ENCODE data around the gene SIX3. TPM values are rescaled to one million over a fixed set of nuclear protein-coding genes. Genes with fewer than 3 reads are reported as not detected.

Gene SIX3
- total RNA-seq, 2 donors from 2014 or later, result not detected

DNA sequence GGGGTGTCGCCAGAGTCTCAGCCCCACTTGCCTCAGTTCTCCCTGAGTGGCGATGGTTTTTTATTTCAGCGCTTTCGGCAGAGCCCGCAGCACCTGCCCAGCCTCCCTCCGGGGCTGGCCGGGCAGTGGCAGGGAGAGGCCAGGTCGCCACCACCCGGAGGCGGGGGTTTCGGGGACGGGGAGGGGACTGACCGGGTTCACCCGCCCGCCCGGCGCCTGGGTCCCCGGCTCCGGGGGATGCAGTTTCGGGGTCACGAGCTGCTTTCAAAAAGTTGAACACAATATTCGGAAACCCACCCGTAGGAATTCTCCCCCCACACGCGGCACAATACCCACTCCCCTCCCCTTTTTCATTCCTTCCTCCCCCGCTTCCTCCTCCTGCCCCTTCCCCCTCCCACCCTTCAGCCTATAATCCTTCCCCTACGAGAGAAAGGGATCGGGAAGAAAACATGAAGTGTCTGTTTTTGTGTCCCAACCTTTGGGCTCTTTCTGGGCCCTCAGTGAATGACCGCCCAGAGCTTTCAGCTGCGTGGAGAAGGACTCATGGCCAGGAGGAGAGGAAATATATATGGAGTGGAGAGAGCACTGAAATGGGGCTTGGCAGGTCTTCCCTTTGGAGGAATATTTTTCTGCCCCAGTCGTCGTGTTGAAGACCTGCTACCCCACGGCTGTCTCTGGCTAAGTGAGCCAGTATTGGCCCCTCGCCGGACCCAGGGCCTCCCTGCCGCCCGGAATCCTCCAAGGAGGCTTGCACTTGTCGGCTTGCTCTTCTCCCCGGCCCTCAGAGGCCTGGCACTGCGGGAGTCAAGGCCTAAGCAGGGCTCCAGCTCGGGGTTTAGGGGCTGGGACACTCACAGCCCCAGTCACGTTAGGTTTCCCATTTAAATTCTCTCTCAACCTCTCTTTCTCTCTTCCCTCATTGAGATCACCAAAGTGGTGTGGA lies 2.1 kb upstream of the SIX3 start:
- H3K9me3 ChIP-seq, result no peaks in the 10 kb centered on the region
- peak overlapping the region in 1 of 2 donors; percentile 39 for H3K4me3 ChIP-seq
- TF ChIP-seq, protein P1, sequence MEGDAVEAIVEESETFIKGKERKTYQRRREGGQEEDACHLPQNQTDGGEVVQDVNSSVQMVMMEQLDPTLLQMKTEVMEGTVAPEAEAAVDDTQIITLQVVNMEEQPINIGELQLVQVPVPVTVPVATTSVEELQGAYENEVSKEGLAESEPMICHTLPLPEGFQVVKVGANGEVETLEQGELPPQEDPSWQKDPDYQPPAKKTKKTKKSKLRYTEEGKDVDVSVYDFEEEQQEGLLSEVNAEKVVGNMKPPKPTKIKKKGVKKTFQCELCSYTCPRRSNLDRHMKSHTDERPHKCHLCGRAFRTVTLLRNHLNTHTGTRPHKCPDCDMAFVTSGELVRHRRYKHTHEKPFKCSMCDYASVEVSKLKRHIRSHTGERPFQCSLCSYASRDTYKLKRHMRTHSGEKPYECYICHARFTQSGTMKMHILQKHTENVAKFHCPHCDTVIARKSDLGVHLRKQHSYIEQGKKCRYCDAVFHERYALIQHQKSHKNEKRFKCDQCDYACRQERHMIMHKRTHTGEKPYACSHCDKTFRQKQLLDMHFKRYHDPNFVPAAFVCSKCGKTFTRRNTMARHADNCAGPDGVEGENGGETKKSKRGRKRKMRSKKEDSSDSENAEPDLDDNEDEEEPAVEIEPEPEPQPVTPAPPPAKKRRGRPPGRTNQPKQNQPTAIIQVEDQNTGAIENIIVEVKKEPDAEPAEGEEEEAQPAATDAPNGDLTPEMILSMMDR (IDR thresholded peaks at IDR 0.05), result no peak
- no peak for DNase-seq (ENCODE audit: low spot score)
- peaks cover 0 to 67% of the 10 kb centered on the region in 2 donors for H3K4me1 ChIP-seq
- peaks cover 55 to 60% of the 10 kb centered on the region in 2 donors for H3K27me3 ChIP-seq
- H3K36me3 ChIP-seq, result no peaks in the 10 kb centered on the region
- no peak overlapping the region for H3K27ac ChIP-seq

DNA sequence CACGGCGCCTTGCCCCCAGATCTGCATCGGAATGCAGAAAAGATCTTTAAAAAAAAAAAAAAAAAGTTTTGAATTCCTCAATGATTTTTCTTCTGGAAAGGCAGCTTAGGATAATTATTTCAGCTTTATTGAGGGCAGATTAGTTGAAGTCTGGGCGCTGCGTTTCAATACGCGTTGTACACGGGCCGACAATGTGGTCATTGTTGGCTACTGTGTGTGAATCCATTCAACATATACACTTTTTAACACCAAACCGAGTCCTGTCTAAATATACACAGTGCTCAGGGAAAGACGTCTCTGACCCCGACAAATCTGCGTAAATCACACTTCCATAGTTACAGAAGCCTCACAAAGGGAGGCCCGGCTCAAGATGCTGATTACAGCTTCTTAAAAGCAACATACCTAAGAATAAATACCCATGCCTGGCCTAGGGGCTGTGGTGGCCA lies 1.4 kb upstream of the SIX3 start:
- Histone ChIP-seq H3K27ac (no peak overlapping the region), H3K4me3 (no peak overlapping the region), H3K4me1 (peaks cover 0 to 66% of the 10 kb centered on the region in 2 donors), H3K27me3 (peaks cover 55 to 58% of the 10 kb centered on the region in 2 donors), H3K36me3 (no peaks in the 10 kb centered on the region), H3K9me3 (no peaks in the 10 kb centered on the region)
- no peak for DNase-seq (ENCODE audit: low spot score)
- TF ChIP-seq, protein P1 (IDR thresholded peaks at IDR 0.05), result no peak

DNA sequence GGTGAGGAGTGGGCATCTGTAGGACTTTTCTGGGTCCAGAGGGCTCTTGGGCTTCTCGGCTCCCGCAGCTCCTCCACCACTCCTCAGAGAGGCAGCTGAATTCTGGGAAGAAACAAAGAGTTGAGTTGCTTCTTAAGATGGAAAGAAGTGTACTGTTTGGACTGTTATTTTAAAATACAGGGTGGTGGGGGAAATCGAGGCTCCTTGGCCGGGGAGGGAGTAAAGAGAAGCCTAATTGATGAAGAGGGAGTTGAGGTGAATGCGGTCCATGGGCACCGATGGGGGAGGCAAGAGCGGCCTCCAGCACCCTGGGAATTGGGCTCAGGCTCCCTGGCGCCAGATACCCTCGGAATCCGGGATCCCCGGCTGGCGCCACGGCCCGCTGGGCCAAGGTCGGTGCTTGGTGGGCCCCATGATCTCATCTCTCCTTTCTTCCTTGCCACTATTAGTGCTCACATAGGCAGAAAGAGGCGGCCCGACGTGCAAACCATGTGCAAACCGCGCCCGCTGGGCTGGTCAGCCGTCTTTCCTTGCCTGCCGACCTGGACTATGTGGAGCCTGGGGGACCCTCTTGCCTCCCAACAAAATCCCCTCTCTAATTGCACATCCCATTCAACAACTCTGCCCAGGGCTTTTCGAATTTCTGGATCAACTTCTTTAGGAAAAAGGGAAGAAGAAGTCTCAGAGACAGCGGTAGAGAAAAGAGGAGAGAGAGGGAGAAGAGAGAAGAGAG lies 604 bp upstream of the SIX3 start:
- peaks cover 0 to 59% of the 10 kb centered on the region in 2 donors for H3K4me1 ChIP-seq
- DNase-seq (ENCODE audit: low spot score), result no peak

DNA sequence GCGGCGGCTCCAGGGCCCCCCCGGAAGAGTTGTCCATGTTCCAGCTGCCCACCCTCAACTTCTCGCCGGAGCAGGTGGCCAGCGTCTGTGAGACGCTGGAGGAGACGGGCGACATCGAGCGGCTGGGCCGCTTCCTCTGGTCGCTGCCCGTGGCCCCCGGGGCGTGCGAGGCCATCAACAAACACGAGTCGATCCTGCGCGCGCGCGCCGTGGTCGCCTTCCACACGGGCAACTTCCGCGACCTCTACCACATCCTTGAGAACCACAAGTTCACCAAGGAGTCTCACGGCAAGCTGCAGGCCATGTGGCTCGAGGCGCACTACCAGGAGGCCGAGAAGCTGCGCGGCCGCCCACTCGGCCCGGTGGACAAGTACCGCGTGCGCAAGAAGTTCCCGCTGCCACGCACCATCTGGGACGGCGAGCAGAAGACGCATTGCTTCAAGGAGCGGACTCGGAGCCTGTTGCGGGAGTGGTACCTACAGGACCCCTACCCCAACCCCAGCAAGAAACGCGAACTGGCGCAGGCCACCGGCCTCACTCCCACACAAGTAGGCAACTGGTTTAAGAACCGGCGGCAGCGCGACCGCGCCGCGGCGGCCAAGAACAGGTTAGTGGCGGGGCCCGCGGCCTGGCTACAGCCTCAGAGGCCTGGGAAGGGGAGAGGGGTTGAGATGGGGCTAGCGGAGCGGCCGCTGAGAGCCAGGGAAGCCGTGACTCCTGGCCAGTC lies 965 bp downstream of the SIX3 start:
- TF ChIP-seq, protein P1 (IDR thresholded peaks at IDR 0.05), result no peak
- Histone ChIP-seq H3K27ac (no peak overlapping the region), H3K4me1 (peaks cover 0 to 53% of the 10 kb centered on the region in 2 donors), H3K36me3 (no peaks in the 10 kb centered on the region), H3K4me3 (peak overlapping the region in 1 of 2 donors; percentile 40), H3K9me3 (no peaks in the 10 kb centered on the region), H3K27me3 (peaks cover 49 to 50% of the 10 kb centered on the region in 2 donors)
- no peak for DNase-seq (ENCODE audit: low spot score)

More for the DNA sequence above, 604 bp upstream of the SIX3 start:
- H3K9me3 ChIP-seq, result no peaks in the 10 kb centered on the region
- H3K36me3 ChIP-seq, result no peaks in the 10 kb centered on the region
- H3K4me3 ChIP-seq, result peak overlapping the region in 1 of 2 donors; percentile 40
- H3K27ac ChIP-seq, result no peak overlapping the region
- TF ChIP-seq, protein P1 (IDR thresholded peaks at IDR 0.05), result no peak
- peaks cover 54 to 55% of the 10 kb centered on the region in 2 donors for H3K27me3 ChIP-seq

DNA sequence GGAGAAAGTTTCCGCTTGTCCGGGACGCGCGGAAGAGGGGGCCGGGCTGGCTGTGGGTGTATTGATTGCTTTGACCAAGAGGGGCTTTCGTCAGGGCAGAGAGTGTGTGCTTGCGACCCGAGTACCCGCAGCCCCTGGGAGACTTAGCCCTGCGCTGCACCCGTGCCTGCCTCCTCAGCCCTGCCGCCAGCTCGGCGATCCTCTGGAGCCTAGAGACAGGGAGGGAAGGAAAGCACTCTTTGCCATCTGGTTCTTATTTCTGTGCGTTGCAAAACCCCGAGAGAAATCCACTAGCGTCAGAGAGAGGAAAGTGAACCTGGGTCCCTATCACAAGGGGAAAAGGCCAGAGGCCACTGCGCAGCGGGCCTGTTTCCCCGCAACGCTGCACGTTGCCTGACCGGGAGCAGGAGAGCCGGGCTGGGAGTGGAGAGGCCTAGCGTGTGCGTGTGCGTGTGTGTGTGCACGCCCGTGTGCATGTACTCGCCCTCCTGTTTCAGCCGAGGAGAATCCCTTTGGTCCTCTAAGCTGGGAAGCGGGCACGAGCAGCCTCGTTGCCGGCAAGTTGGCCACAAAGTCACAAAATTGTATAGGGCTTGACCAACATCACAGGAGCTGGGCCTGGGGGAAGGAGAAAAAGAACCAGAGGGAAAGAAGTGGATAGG lies 1.7 kb downstream of the SIX3 start:
- Histone ChIP-seq H3K4me3 (no peak overlapping the region), H3K27me3 (peaks cover 45 to 50% of the 10 kb centered on the region in 2 donors), H3K36me3 (no peaks in the 10 kb centered on the region), H3K27ac (no peak overlapping the region), H3K9me3 (no peaks in the 10 kb centered on the region), H3K4me1 (peaks cover 0 to 46% of the 10 kb centered on the region in 2 donors)
- TF ChIP-seq, protein P1 (IDR thresholded peaks at IDR 0.05), result no peak
- DNase-seq (ENCODE audit: low spot score), result no peak
